Right lobe of liver (tissue), 4 donors: ENCODE measurements around the gene MATN1.

Experiments
- POLR2A ChIP-seq: fragments of 450-650 bp; IDR thresholded peaks from one replicate; pipeline ENCODE4 v1.6.1; 2017; ENCODE audit warnings: antibody characterized with exemption, mild to moderate bottlenecking
- TF ChIP-seq, protein P1 (sequence below), 4 donors: fragments of 200-600 bp in 3 of 4; fragments of 450-650 bp in 1 of 4; IDR thresholded peaks; one replicate each; pipeline versions ENCODE4 v1.5.1 to v1.8.0; 2016 to 2022; ENCODE audit warnings: antibody characterized with exemption in 4 of 4, mild to moderate bottlenecking in 2 of 4
- donor health status: DM: no; HTN: no; CAD: no.
- donor health status: DM: no; HTN: no; CAD: no.
- donor health status: DM: no; HTN: yes; CAD: no.

DNA sequence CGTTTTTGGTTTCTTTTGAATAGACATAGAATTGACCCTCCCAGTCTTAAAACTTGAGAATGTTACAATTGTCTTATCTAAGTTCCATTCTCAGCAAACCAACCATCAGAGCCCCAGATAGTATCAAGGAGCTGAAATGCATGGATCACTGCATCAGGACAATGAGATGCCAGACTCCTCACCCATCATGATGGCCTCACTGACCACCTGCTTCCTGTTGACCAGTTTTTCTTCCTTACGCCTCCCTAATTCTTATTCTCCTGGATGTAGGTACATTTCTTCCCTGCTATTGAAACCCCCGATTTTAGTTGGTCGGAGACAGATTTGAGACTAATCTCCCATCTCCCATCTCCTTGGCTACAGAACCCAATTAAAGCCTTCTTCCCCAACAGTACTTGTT, 17.7 kb downstream of the MATN1 start:
- TF ChIP-seq, protein P1, sequence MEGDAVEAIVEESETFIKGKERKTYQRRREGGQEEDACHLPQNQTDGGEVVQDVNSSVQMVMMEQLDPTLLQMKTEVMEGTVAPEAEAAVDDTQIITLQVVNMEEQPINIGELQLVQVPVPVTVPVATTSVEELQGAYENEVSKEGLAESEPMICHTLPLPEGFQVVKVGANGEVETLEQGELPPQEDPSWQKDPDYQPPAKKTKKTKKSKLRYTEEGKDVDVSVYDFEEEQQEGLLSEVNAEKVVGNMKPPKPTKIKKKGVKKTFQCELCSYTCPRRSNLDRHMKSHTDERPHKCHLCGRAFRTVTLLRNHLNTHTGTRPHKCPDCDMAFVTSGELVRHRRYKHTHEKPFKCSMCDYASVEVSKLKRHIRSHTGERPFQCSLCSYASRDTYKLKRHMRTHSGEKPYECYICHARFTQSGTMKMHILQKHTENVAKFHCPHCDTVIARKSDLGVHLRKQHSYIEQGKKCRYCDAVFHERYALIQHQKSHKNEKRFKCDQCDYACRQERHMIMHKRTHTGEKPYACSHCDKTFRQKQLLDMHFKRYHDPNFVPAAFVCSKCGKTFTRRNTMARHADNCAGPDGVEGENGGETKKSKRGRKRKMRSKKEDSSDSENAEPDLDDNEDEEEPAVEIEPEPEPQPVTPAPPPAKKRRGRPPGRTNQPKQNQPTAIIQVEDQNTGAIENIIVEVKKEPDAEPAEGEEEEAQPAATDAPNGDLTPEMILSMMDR (IDR thresholded peaks at IDR 0.05) = no peak
- no peak for TF ChIP-seq POLR2A
